ENCODE data around the gene SLC26A11. TPM values are rescaled to one million over a fixed set of nuclear protein-coding genes. Genes with fewer than 3 reads are reported as not detected.

The SLC26A11 gene
- total RNA-seq, 2 experiments from 2014 or later, result 46.5 to 50.9 TPM

- CTCF ChIA-PET, result no interaction called here
- no peak for TF ChIP-seq CTCF (IDR thresholded peaks at IDR 0.05)
- Histone ChIP-seq H3K9me3 (ENCODE audit: control insufficient read depth in 1 of 2, insufficient read depth in 1 of 2, low read length in 2 of 2) (peaks cover 11 to 15% of the 10 kb centered on the region in 2 experiments), H3K4me3 (ENCODE audit: low read length) (no peak overlapping the region), H3K27me3 (ENCODE audit: control insufficient read depth in 1 of 2, insufficient read depth in 2 of 2, low read length in 2 of 2) (no peaks in the 10 kb centered on the region), H3K36me3 (ENCODE audit: insufficient read depth, low read length) (peaks cover 23% of the 10 kb centered on the region), H3K27ac (ENCODE audit: low read depth in 1 of 2, low read length in 2 of 2) (no peak overlapping the region), H3K4me1 (ENCODE audit: insufficient read depth, low read length) (peaks cover 3% of the 10 kb centered on the region)
- H3K36me3 Mint-ChIP-seq (ENCODE audit: low read depth), result peaks cover 63% of the 10 kb centered on the region
- no peak overlapping the region for H3K27ac Mint-ChIP-seq
- H3K4me3 Mint-ChIP-seq, result no peak overlapping the region
- H3K4me1 Mint-ChIP-seq (ENCODE audit: low read depth), result no peaks in the 10 kb centered on the region
- H3K9me3 Mint-ChIP-seq, result peaks cover 4% of the 10 kb centered on the region
- intact Hi-C loops (cut with DNase I, micrococcal nuclease), result no loop called here
- POLR2A ChIA-PET, result no interaction called here
- no peaks in the 10 kb centered on the region for H3K27me3 Mint-ChIP-seq
- DNase-seq (no peak), ATAC-seq (ENCODE audit: poor library complexity) (no peak)
These were observed 8.2 kb downstream of the SLC26A11 start for GRCh38 chr17:80228477-80228876.

- intact Hi-C loops (cut with DNase I, micrococcal nuclease), result no loop called here
- H3K9me3 Mint-ChIP-seq, result peaks cover 4% of the 10 kb centered on the region
- H3K36me3 Mint-ChIP-seq (ENCODE audit: low read depth), result peaks cover 65% of the 10 kb centered on the region
- CTCF ChIA-PET, result no interaction called here
- no peak overlapping the region for H3K27ac ChIP-seq (ENCODE audit: low read depth in 1 of 2, low read length in 2 of 2)
- H3K27me3 ChIP-seq (ENCODE audit: control insufficient read depth in 1 of 2, insufficient read depth in 2 of 2, low read length in 2 of 2), result no peaks in the 10 kb centered on the region
- no peaks in the 10 kb centered on the region for H3K27me3 Mint-ChIP-seq
- no peaks in the 10 kb centered on the region for H3K4me1 ChIP-seq (ENCODE audit: insufficient read depth, low read length)
- ATAC-seq (ENCODE audit: poor library complexity), result no peak
- peaks cover 26% of the 10 kb centered on the region for H3K36me3 ChIP-seq (ENCODE audit: insufficient read depth, low read length)
- POLR2A ChIA-PET, result no interaction called here
- no peak overlapping the region for H3K27ac Mint-ChIP-seq
- H3K9me3 ChIP-seq (ENCODE audit: control insufficient read depth in 1 of 2, insufficient read depth in 1 of 2, low read length in 2 of 2), result peaks cover 17% of the 10 kb centered on the region in 2 experiments
- DNase-seq, result no peak
- no peaks in the 10 kb centered on the region for H3K4me1 Mint-ChIP-seq (ENCODE audit: low read depth)
- TF ChIP-seq CTCF (IDR thresholded peaks at IDR 0.05), result no peak
- H3K4me3 ChIP-seq (ENCODE audit: low read length), result no peak overlapping the region
- H3K4me3 Mint-ChIP-seq, result no peak overlapping the region
These were observed 8.8 kb downstream of the SLC26A11 start for GRCh38 chr17:80229011-80229410.

GRCh38 chr17:80232438-80232837 lies 12.2 kb downstream of the SLC26A11 start:
- H3K4me1 Mint-ChIP-seq (ENCODE audit: low read depth), result no peaks in the 10 kb centered on the region
- no peak overlapping the region for H3K27ac Mint-ChIP-seq
- H3K9me3 Mint-ChIP-seq, result peaks cover 4% of the 10 kb centered on the region

More at GRCh38 chr17:80232438-80232837, 12.2 kb downstream of the SLC26A11 start:
- intact Hi-C loops (cut with DNase I, micrococcal nuclease), result no loop called here
- no peak for TF ChIP-seq CTCF (IDR thresholded peaks at IDR 0.05)
- Histone ChIP-seq H3K36me3 (ENCODE audit: insufficient read depth, low read length) (peaks cover 38% of the 10 kb centered on the region), H3K27me3 (ENCODE audit: control insufficient read depth in 1 of 2, insufficient read depth in 2 of 2, low read length in 2 of 2) (no peaks in the 10 kb centered on the region), H3K4me1 (ENCODE audit: insufficient read depth, low read length) (no peaks in the 10 kb centered on the region), H3K27ac (ENCODE audit: low read depth in 1 of 2, low read length in 2 of 2) (no peak overlapping the region), H3K4me3 (ENCODE audit: low read length) (no peak overlapping the region), H3K9me3 (ENCODE audit: control insufficient read depth in 1 of 2, insufficient read depth in 1 of 2, low read length in 2 of 2) (peaks cover 17 to 19% of the 10 kb centered on the region in 2 experiments)
- DNase-seq (no peak), ATAC-seq (ENCODE audit: poor library complexity) (no peak)
- POLR2A ChIA-PET, result no interaction called here
- CTCF ChIA-PET, result no interaction called here
- Mint-ChIP-seq H3K4me3 (no peak overlapping the region), H3K36me3 (ENCODE audit: low read depth) (peaks cover 77% of the 10 kb centered on the region), H3K27me3 (no peaks in the 10 kb centered on the region)

Measured in CD4-positive, alpha-beta T cell (primary cell).